HepG2 (cell line): ENCODE results near the gene TTC39B. TPM values are rescaled to one million over a fixed set of nuclear protein-coding genes. Genes with fewer than 3 reads are reported as not detected.

Source experiments
- ATAC-seq: fragments of 200-7000 bp; cut with Tn5 transposase; 3 replicates; pipeline ENCODE4 v1.9.1; 2020; ENCODE audit warnings: mild to moderate bottlenecking, moderate library complexity
- BruUV-seq: library from RNA; stranded (reverse); fragments of 400-500 nt; replicated peaks from 2 replicates; lab custom pipeline; 2021; lab: Mats Ljungman, UMichigan
- CTCF ChIA-PET: fragments of 300-600 bp; formaldehyde crosslinking; extraction: SDS; loops from one replicate; lab custom pipeline; 2021; ENCODE audit warnings: low total read pairs, inconsistent platforms, low intra/inter-chr PET ratio; lab: Yijun Ruan, JAX
- POLR2A ChIA-PET: fragments of 350-600 bp; sonication (Branson Sonifier 250); formaldehyde crosslinking; loops from one replicate; lab custom pipeline; 2020; ENCODE audit warnings: antibody characterized with exemption, inconsistent platforms; lab: Yijun Ruan, JAX
- DNase-seq: peaks from one replicate; pipeline ENCODE4 v3.0.0-alpha.2; 2015; ENCODE audit warnings: low spot score
- FAIRE-seq: peaks from 3 replicates; lab custom pipeline; 2011; peaks lifted over from hg19 to GRCh38; lab: Jason Lieb, UNC
- H2AFZ ChIP-seq: one replicate; pipeline ENCODE4 v1.6.1; 2011; ENCODE audit warnings: low read length, inconsistent platforms
- H3K27ac ChIP-seq: fragments of 300-600 bp; 3 replicates; pipeline ENCODE4 v1.8.0; 2011; ENCODE audit warnings: mixed run types, mild to moderate bottlenecking, mixed read lengths, low read length, inconsistent platforms; ENCODE audit not compliant: insufficient read depth; ENCODE audit errors: extremely low read length
- H3K27me3 ChIP-seq, 2 experiments: fragments of 200-600 bp in 1 of 2; 2 replicates in 1 of 2; 3 replicates in 1 of 2; pipeline versions ENCODE4 v1.6.0 to v1.8.0; 2011; ENCODE audit warnings: low read length in 2 of 2, mild to moderate bottlenecking in 2 of 2, moderate library complexity in 2 of 2, inconsistent platforms in 1 of 2; ENCODE audit not compliant: insufficient read depth in 2 of 2, control insufficient read depth in 1 of 2
- H3K36me3 ChIP-seq, 2 experiments: fragments of 200-600 bp in 1 of 2; replicated peaks in 1 of 2; 2 replicates in 1 of 2; 3 replicates in 1 of 2; pipeline versions ENCODE4 v1.5.1 to v1.8.0; 2011; ENCODE audit warnings: low read length in 2 of 2, inconsistent platforms in 1 of 2; ENCODE audit not compliant: insufficient read depth in 2 of 2, control insufficient read depth in 1 of 2
- H3K4me1 ChIP-seq: 2 replicates; pipeline ENCODE4 v1.5.1; 2012; ENCODE audit warnings: low read length, inconsistent platforms; ENCODE audit not compliant: insufficient read depth
- H3K4me2 ChIP-seq: 2 replicates; pipeline ENCODE4 v1.6.0; 2011; ENCODE audit warnings: low read depth, low read length, inconsistent platforms
- H3K4me3 ChIP-seq, 3 experiments: fragments of 200-600 bp in 1 of 3; sonication (generic), shearing (Covaris generic) in 1 of 3; replicated peaks in 1 of 3; 2 replicates each; pipeline ENCODE4 v1.5.1; 2011 to 2016; ENCODE audit warnings: low read length in 3 of 3, inconsistent platforms in 2 of 3, low read depth in 2 of 3, mild to moderate bottlenecking in 2 of 3, control low read depth in 1 of 3, mixed read lengths in 1 of 3; ENCODE audit not compliant: insufficient read depth in 1 of 3
- H3K79me2 ChIP-seq: one replicate; pipeline ENCODE4 v1.6.1; 2011; ENCODE audit warnings: low read length, inconsistent platforms; ENCODE audit not compliant: insufficient read depth
- H3K9ac ChIP-seq: 2 replicates; pipeline ENCODE4 v1.6.0; 2011; ENCODE audit warnings: mild to moderate bottlenecking, low read depth, low read length, inconsistent platforms; ENCODE audit not compliant: insufficient read depth
- H3K9me3 ChIP-seq: 2 replicates; pipeline ENCODE4 v1.5.1; 2012; ENCODE audit warnings: mild to moderate bottlenecking, low read length
- H4K20me1 ChIP-seq: 2 replicates; pipeline ENCODE4 v1.6.0; 2011; ENCODE audit warnings: inconsistent platforms, mild to moderate bottlenecking, low read length, moderate library complexity; ENCODE audit not compliant: insufficient read depth
- CSRNP1 ChIP-seq: sonication (generic); formaldehyde crosslinking; IDR thresholded peaks from 2 replicates; pipeline ENCODE4 v1.8.1; 2023; ENCODE audit warnings: mild to moderate bottlenecking, missing genetic modification reagents
- GFI1 ChIP-seq: sonication (generic); formaldehyde crosslinking; IDR thresholded peaks from 2 replicates; pipeline ENCODE4 v1.5.0; 2020; ENCODE audit warnings: missing genetic modification reagents, mild to moderate bottlenecking, borderline replicate concordance
- HMG20B ChIP-seq: conservative IDR thresholded peaks from 2 replicates; pipeline ENCODE4 v1.6.1; 2016; ENCODE audit warnings: missing genetic modification reagents, missing compliant biosample characterization
- MIER3 ChIP-seq: IDR thresholded peaks from 2 replicates; pipeline ENCODE4 v1.6.1; 2016; ENCODE audit warnings: missing compliant biosample characterization, borderline replicate concordance
- POLR2AphosphoS5 ChIP-seq: IDR thresholded peaks from 2 replicates; pipeline ENCODE4 v1.6.1; 2012; ENCODE audit warnings: low read depth, low read length
- SRY ChIP-seq: sonication (generic); formaldehyde crosslinking; IDR thresholded peaks from 2 replicates; pipeline ENCODE4 v1.8.0; 2022; ENCODE audit warnings: mild to moderate bottlenecking, missing genetic modification reagents
- ZBTB10 ChIP-seq: sonication (generic); formaldehyde crosslinking; IDR thresholded peaks from 2 replicates; pipeline ENCODE4 v1.4.0; 2020; ENCODE audit warnings: missing genetic modification reagents, borderline replicate concordance
- ZBTB39 ChIP-seq: sonication (generic); formaldehyde crosslinking; IDR thresholded peaks from 2 replicates; pipeline ENCODE4 v1.5.0; 2020; ENCODE audit warnings: missing genetic modification reagents
- ZNF512 ChIP-seq: sonication (generic); formaldehyde crosslinking; IDR thresholded peaks from 2 replicates; pipeline ENCODE4 v1.4.0; 2020; ENCODE audit warnings: mild to moderate bottlenecking, missing genetic modification reagents
- ZNF530 ChIP-seq: sonication (generic); formaldehyde crosslinking; IDR thresholded peaks from 2 replicates; pipeline ENCODE4 v1.5.0; 2020; ENCODE audit warnings: low read depth, mild to moderate bottlenecking, missing genetic modification reagents
- ZNF841 ChIP-seq: sonication (generic); formaldehyde crosslinking; IDR thresholded peaks from 2 replicates; pipeline ENCODE4 v1.8.1; 2023; ENCODE audit warnings: missing genetic modification reagents, borderline replicate concordance
- WGBS: methylation state at CpG from one replicate; pipeline ENCODE4 v1.1.6; 2017; ENCODE audit warnings: low lambda C conversion rate; 5-methylcytosine and 5-hydroxymethylcytosine counted together
- in situ Hi-C: cut with HindIII; loops from 2 replicates; pipeline ENCODE4 v1.10.0; 2017; ENCODE audit warnings: low pct_unique_long_range_greater_than_20kb; ENCODE audit not compliant: extremely low pct_ligation_motif_present
- intact Hi-C: fragments of 100-400 bp; cut with micrococcal nuclease; formaldehyde crosslinking; loops from one replicate; pipeline ENCODE4 v1.10.0; 2022; ENCODE audit not compliant: unreplicated experiment
- polyA plus RNA-seq, 8 experiments: library from polyadenylated mRNA; depleted of rRNA in 3 of 8; stranded (reverse) in 7 of 8; unstranded in 1 of 8; fragments of >200 nt; fragmentation: Illumina TruSeq in 4 of 8; extraction: Trizol in 4 of 8; gene quantifications; 2 replicates each; pipeline versions ENCODE4 v1.2.1 to v1.2.3, GENCODE V29; 2011 to 2016; ENCODE audit warnings: low read depth in 4 of 8, missing spikeins in 1 of 8, mixed read lengths in 1 of 8; ENCODE audit not compliant: insufficient read depth in 1 of 8
- total RNA-seq, 5 experiments: library from RNA; depleted of rRNA; stranded (reverse); fragments of >200 nt; fragmentation: Illumina TruSeq; extraction: Trizol; gene quantifications; 2 replicates each; pipeline ENCODE4 v1.2.3, GENCODE V29; 2016; ENCODE audit warnings: low read depth in 1 of 5
- TF ChIP-seq, protein P1 (sequence below): IDR thresholded peaks from 2 replicates; pipeline ENCODE4 v1.6.1; 2018; ENCODE audit warnings: missing genetic modification reagents
- TF ChIP-seq, protein P2 (sequence below): sonication (generic); formaldehyde crosslinking; IDR thresholded peaks from 2 replicates; pipeline ENCODE4 v1.4.0; 2020; ENCODE audit warnings: mild to moderate bottlenecking, missing genetic modification reagents, borderline replicate concordance

The TTC39B gene
- total and polyA plus RNA-seq, 2 of the 13 experiments (the other 11 are each of a cell fraction or from before 2014, with no cell fraction given): 14.3 to 19.4 TPM

DNA sequence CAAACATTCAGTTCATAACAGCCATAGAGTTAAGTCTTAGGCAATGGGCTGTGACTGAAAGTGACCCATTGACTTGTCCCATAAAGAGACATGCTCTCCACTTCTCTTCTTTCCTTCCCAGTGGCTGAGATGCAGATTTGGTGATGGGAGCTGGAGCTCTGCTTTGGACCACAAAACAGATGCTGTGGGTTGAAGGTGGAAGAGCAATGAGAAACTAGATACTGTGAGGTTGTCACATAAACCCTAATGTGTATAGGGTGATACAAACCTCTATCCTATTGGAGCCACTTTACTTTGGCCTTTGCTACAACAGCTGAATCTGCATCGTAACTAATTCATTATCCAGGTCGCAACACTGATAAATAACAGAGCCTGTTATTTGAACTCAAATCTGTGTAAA lies 192.0 kb downstream of the TTC39B start:
- Histone ChIP-seq H3K4me2 (no peak overlapping the region), H3K9me3 (no peaks in the 10 kb centered on the region), H3K27me3 (peaks cover 0 to 33% of the 10 kb centered on the region in 2 experiments; a peak in 1 of 5 replicates), H3K4me1 (no peaks in the 10 kb centered on the region), H3K36me3 (no peaks in the 10 kb centered on the region), H3K79me2 (no peaks in the 10 kb centered on the region), H4K20me1 (no peaks in the 10 kb centered on the region), H3K27ac (no peak overlapping the region), H3K4me3 (no peak overlapping the region), H3K9ac (no peak overlapping the region), H2AFZ (no peak overlapping the region)
- POLR2A ChIA-PET: no interaction called here
- CTCF ChIA-PET: no interaction called here
- no TSS peak for BruUV-seq
- in situ Hi-C loops: no loop called here
- 8% methylated on average over 2 of the region's 2 CpGs for WGBS
- intact Hi-C loops: no loop called here
- FAIRE-seq: no peak
- ATAC-seq: no peak
- DNase-seq: no peak
- TF ChIP-seq ZBTB10 (CRISPR knock-in tag): no peak
- TF ChIP-seq, protein P1, sequence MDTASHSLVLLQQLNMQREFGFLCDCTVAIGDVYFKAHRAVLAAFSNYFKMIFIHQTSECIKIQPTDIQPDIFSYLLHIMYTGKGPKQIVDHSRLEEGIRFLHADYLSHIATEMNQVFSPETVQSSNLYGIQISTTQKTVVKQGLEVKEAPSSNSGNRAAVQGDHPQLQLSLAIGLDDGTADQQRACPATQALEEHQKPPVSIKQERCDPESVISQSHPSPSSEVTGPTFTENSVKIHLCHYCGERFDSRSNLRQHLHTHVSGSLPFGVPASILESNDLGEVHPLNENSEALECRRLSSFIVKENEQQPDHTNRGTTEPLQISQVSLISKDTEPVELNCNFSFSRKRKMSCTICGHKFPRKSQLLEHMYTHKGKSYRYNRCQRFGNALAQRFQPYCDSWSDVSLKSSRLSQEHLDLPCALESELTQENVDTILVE (CRISPR knock-in tag): no peak
- TF ChIP-seq, protein P2, sequence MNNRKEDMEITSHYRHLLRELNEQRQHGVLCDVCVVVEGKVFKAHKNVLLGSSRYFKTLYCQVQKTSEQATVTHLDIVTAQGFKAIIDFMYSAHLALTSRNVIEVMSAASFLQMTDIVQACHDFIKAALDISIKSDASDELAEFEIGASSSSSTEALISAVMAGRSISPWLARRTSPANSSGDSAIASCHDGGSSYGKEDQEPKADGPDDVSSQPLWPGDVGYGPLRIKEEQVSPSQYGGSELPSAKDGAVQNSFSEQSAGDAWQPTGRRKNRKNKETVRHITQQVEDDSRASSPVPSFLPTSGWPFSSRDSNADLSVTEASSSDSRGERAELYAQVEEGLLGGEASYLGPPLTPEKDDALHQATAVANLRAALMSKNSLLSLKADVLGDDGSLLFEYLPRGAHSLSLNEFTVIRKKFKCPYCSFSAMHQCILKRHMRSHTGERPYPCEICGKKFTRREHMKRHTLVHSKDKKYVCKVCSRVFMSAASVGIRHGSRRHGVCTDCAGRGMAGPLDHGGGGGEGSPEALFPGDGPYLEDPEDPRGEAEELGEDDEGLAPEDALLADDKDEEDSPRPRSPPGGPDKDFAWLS: no peak
- TF ChIP-seq MIER3 (CRISPR knock-in tag): no peak
- no peak for TF ChIP-seq HMG20B (CRISPR knock-in tag)
- no peak for TF ChIP-seq ZNF841 (CRISPR knock-in tag)
- TF ChIP-seq GFI1: no peak
- no peak for TF ChIP-seq POLR2AphosphoS5
- TF ChIP-seq ZNF512 (CRISPR knock-in tag): no peak
- TF ChIP-seq ZNF530: no peak
- TF ChIP-seq SRY (CRISPR knock-in tag): no peak
- TF ChIP-seq CSRNP1 (CRISPR knock-in tag): no peak
- TF ChIP-seq ZBTB39: no peak
